HG02588 (cell line): Measurements from ENCODE around the gene LCAT.

Source experiments
- ATAC-seq: cut with Tn5 transposase; IDR thresholded peaks from one replicate; pipeline ENCODE4 v1.9.1; 2021; ENCODE audit warnings: mild to moderate bottlenecking, moderate library complexity; ENCODE audit not compliant: unreplicated experiment

Gene LCAT

GRCh38 chr16:67934306-67935100 is 9.4 kb downstream of the LCAT start:
- ATAC-seq = no peak

- ATAC-seq = no peak
Observed at GRCh38 chr16:67933805-67934204, 10.1 kb downstream of the LCAT start.

DNA sequence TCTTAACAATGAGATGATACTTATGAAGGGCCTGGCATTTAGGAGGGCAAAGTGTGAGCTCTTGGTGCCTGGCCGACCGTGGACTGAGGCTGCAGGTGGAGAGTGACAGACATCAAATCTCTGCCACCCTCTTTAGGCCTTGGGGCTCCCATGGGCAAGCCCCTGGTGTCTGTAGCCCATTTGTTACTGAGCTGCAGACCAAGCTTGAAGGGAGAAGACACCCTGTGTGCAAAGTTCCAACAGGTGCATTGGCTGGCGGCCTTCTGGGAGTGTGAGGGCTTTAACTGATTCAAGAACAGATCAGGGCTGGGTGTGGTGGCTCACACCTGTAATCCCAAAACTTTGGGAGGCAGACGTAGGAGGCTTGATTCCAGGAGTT is 11.5 kb downstream of the LCAT start:
- no peak for ATAC-seq

DNA sequence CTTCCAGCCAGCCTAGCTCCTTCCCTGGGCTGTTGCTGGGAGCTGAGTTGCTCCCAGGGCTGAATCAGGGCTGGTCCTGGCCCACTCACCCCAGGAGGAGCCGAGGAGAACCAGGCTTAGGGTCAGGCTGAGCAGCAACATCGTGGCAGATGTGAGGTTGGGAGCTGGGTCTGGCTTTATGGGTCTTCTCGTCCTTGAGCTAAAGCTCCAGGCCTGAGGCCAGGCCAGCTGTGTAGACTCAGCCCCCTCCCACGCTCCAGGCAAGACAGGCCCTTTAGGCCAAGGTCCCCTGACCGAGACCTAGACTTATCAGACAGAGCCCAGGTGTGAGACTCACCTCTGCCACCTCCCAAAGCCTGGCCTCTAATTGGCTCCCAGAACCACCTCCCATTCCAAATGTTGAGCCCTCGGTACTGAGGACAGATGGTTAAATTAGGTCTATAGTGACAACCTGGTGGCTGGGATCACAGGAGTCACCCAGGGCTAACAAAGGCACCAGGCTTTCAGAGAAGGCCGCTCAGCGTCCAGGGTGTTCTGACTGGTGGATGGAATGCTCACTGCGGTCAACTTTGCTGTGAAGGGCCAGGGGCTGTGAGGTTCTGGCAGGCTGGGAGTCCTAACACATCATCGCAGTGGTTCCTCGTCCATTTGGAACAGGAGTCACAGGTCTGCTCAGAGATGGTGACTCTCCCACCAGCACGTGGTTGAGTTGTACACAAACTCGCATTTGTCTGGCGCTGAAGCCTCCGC is 12.0 kb downstream of the LCAT start, which contains the start of gene CTRL:
Gene CTRL (minus strand): TSS at position 151 of the 750 bp plus-strand sequence. CDS start 10 bp downstream, at position 141.
- ATAC-seq = no peak

- no peak for ATAC-seq
Observed at GRCh38 chr16:67930678-67931211, 13.2 kb downstream of the LCAT start.

GRCh38 chr16:67930191-67930590 is 13.7 kb downstream of the LCAT start:
- ATAC-seq = no peak

DNA sequence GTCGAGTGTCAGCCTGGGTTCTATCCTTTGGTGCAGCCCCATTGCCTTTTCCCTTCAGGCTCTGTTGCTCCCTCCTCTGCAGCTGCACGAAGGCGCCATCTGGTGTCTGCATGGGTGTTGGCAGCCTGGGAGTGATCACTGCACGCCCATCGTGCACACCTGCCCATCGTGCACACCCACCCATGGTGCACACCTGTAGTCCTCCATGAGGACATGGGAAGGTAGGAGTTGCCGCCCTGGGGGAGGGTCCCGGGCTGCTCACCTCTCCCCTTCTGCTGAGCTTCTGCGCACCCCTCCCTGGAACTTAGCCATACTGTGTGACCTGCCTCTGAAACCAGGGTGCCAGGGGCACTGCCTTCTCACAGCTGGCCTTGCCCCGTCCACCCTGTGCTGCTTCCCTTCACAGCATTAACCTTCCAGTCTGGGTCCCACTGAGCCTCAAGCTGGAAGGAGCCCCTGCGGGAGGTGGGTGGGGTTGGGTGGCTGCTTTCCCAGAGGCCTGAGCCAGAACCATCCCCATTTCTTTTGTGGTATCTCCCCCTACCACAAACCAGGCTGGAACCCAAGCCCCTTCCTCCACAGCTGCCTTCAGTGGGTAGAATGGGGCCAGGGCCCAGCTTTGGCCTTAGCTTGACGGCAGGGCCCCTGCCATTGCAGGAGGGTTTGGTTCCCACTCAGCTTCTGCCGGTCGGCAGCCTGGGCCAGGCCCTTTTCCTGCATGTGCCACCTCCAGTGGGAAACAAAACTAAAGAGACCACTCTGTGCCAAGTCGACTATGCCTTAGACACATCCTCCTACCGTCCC is 15.2 kb downstream of the LCAT start:
- ATAC-seq = no peak

DNA sequence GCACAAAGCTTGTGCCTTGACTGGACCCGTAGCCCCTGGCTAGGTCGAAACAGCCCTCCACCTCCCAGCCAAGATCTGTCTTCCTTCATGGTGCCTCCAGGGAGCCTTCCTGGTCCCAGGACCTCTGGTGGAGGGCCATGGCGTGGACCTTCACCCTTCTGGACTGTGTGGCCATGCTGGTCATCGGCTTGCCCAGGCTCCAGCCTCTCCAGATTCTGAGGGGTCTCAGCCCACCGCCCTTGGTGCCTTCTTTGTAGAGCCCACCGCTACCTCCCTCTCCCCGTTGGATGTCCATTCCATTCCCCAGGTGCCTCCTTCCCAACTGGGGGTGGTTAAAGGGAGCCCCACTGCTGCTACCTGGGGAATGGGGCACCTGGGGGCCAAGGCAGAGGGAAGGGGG is 15.8 kb downstream of the LCAT start:
- no peak for ATAC-seq

DNA sequence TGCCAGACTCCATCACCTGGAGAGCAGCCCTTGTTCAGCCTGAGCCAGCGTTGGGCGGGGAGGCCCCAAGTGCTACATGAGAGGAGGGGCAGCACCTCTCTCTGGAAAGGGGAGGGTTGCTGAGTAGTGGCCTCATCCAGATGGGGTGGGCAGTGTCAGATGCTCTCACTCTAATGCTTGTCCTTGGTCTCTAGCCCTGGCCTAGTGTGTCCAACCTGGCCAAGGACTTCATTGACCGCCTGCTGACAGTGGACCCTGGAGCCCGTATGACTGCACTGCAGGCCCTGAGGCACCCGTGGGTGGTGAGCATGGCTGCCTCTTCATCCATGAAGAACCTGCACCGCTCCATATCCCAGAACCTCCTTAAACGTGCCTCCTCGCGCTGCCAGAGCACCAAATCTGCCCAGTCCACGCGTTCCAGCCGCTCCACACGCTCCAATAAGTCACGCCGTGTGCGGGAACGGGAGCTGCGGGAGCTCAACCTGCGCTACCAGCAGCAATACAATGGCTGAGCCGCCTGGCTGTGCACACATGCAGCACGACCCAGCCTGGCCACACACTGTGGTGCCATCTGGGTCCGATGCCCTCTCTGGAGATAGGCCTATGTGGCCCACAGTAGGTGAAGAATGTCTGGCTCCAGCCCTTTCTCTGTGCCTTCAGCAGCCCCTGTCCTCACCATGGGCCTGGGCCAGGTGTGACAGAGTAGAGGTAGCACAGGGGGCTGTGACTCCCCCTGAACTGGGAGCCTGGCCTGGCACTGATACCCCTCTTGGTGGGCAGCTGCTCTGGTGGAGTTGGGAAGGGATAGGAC is 16.6 kb downstream of the LCAT start:
- no peak for ATAC-seq

DNA sequence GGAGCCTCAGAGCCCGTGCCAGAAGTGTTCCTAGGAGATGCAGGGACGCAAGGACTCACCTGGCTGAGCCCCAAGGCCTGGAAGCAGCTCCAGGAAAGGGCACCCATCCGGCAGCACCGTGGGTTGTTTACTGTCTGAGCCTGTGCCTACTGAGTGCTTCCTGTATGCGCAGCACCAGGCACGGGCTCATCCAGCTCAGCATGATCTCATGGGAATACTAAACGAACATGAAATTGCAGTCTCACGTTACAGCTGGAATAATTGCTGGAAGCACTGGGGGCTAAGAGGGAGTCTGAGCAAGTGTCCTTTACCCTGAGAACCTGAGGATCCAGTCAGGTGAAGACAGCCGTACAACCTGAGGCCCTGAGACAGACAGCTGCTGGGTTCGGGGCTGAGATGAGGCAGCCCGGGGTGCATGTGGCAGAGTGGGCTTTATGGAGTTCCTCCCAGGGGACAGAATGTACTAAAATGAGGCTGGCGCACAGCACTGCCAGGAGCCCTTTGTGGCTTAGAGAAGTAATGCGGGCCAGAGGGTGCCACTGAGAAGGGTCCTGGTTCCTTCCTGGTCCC is 17.7 kb downstream of the LCAT start:
- ATAC-seq = no peak

- ATAC-seq = no peak
Observed at GRCh38 chr16:67924140-67924906, 19.6 kb downstream of the LCAT start.

DNA sequence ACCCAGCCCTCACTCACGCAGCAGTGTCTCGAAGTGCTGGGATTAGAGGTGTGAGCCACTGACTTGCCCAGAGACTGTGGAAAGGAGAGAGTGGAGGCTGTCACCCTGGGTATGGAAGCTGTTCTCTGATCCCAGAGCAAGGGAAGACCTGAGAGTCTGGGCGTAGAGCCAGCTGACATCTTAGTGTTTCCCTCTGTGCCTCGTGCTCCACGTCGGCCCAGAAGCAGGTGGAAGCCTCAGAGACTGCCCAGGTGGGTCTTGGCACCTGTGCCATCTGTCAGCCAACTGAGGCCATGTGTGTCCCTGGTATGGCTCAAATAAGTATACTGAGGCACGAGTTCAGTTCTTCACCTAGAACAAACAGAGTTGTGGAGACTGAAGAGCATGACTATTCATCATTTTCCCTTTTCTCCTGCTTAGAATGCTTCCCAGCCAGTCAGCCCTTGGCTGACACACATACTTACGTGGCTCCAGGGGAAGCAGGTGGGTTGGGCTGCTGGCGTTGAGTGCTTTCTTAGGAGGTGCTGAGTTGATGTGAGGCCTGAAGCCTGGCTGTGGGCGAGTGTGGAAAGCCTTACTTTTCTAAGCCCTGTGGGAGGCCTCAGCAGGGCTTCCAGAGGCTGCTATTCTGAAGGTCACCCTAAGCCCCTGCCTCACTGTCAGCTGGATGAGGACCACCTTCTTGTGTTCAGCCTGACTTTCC is 20.4 kb downstream of the LCAT start:
- ATAC-seq = no peak

- ATAC-seq = no peak
Observed at GRCh38 chr16:67922740-67923139, 21.2 kb downstream of the LCAT start.

- no peak for ATAC-seq
Observed at GRCh38 chr16:67922221-67922620, 21.7 kb downstream of the LCAT start.

- no peak for ATAC-seq
Observed at GRCh38 chr16:67919622-67920221, 24.2 kb downstream of the LCAT start.

DNA sequence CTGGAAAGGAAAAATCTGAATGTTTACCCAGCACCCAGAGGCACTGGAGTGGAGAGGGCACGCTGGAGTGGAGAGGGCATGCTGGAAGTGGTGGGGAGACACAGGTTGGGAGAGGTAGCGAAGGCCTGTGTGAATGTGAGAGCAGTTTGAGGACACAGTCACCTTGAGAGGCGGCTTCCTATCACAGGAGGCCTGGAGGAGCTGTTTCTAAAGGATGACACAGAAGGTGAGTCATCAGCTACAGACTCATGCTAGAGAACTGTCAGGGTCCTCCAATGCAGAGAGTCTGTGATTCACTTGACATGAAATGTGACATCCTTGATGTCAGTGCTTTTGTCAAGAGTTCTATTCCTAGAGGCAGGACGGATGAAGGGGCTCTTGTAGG is 26.1 kb downstream of the LCAT start:
- no peak for ATAC-seq

- ATAC-seq = no peak
Observed at GRCh38 chr16:67917140-67917851, 26.6 kb downstream of the LCAT start.
